ENCODE measurements around the gene ITGA6.

The ITGA6 gene

GRCh38 chr2:172415865-172416183, 11.6 kb upstream of the ITGA6 start:
- H3K27ac ChIP-seq (ENCODE audit: low read depth in 2 of 2, low read length in 2 of 2): no peak overlapping the region
- no peak overlapping the region for H3K9ac ChIP-seq (ENCODE audit: low read depth in 1 of 2, low read length in 2 of 2)
- no peak overlapping the region for H3K4me3 ChIP-seq (ENCODE audit: low read length in 2 of 2)
- peaks cover 0 to 3% of the 10 kb centered on the region in 2 donors for H3K9me3 ChIP-seq (ENCODE audit: control insufficient read depth in 2 of 2, low read length in 2 of 2)
- H3K4me1 ChIP-seq (ENCODE audit: control insufficient read depth in 2 of 2, insufficient read depth in 2 of 2, low read length in 2 of 2): no peaks in the 10 kb centered on the region
- H3K36me3 ChIP-seq (ENCODE audit: control insufficient read depth in 2 of 2, insufficient read depth in 2 of 2, low read length in 2 of 2): no peaks in the 10 kb centered on the region
- H3K27me3 ChIP-seq (ENCODE audit: control insufficient read depth in 2 of 2, insufficient read depth in 2 of 2, low read length in 2 of 2): no peaks in the 10 kb centered on the region

GRCh38 chr2:172416447-172417058, 10.8 kb upstream of the ITGA6 start:
- Histone ChIP-seq H3K36me3 (ENCODE audit: control insufficient read depth in 2 of 2, insufficient read depth in 2 of 2, low read length in 2 of 2) (no peaks in the 10 kb centered on the region), H3K27me3 (ENCODE audit: control insufficient read depth in 2 of 2, insufficient read depth in 2 of 2, low read length in 2 of 2) (no peaks in the 10 kb centered on the region), H3K4me1 (ENCODE audit: control insufficient read depth in 2 of 2, insufficient read depth in 2 of 2, low read length in 2 of 2) (no peaks in the 10 kb centered on the region), H3K4me3 (ENCODE audit: low read length in 2 of 2) (no peak overlapping the region), H3K9me3 (ENCODE audit: control insufficient read depth in 2 of 2, low read length in 2 of 2) (peaks cover 0 to 3% of the 10 kb centered on the region in 2 donors), H3K9ac (ENCODE audit: low read depth in 1 of 2, low read length in 2 of 2) (no peak overlapping the region), H3K27ac (ENCODE audit: low read depth in 2 of 2, low read length in 2 of 2) (no peak overlapping the region)

GRCh38 chr2:172420216-172420615, 7.2 kb upstream of the ITGA6 start:
- no peak overlapping the region for H3K27ac ChIP-seq (ENCODE audit: low read depth in 2 of 2, low read length in 2 of 2)
- H3K4me3 ChIP-seq (ENCODE audit: low read length in 2 of 2): no peak overlapping the region
- no peaks in the 10 kb centered on the region for H3K4me1 ChIP-seq (ENCODE audit: control insufficient read depth in 2 of 2, insufficient read depth in 2 of 2, low read length in 2 of 2)
- no peak overlapping the region for H3K9ac ChIP-seq (ENCODE audit: low read depth in 1 of 2, low read length in 2 of 2)
- no peaks in the 10 kb centered on the region for H3K27me3 ChIP-seq (ENCODE audit: control insufficient read depth in 2 of 2, insufficient read depth in 2 of 2, low read length in 2 of 2)
- H3K36me3 ChIP-seq (ENCODE audit: control insufficient read depth in 2 of 2, insufficient read depth in 2 of 2, low read length in 2 of 2): no peaks in the 10 kb centered on the region
- H3K9me3 ChIP-seq (ENCODE audit: control insufficient read depth in 2 of 2, low read length in 2 of 2): peaks cover 0 to 3% of the 10 kb centered on the region in 2 donors

GRCh38 chr2:172423160-172423559, 4.2 kb upstream of the ITGA6 start:
- H3K4me3 ChIP-seq (ENCODE audit: low read length in 2 of 2): no peak overlapping the region

GRCh38 chr2:172425336-172425735, 2.0 kb upstream of the ITGA6 start:
- Histone ChIP-seq H3K4me3 (ENCODE audit: low read length in 2 of 2) (no peak overlapping the region), H3K27me3 (ENCODE audit: control insufficient read depth in 2 of 2, insufficient read depth in 2 of 2, low read length in 2 of 2) (no peaks in the 10 kb centered on the region), H3K9me3 (ENCODE audit: control insufficient read depth in 2 of 2, low read length in 2 of 2) (no peaks in the 10 kb centered on the region), H3K27ac (ENCODE audit: low read depth in 2 of 2, low read length in 2 of 2) (no peak overlapping the region), H3K36me3 (ENCODE audit: control insufficient read depth in 2 of 2, insufficient read depth in 2 of 2, low read length in 2 of 2) (no peaks in the 10 kb centered on the region), H3K4me1 (ENCODE audit: control insufficient read depth in 2 of 2, insufficient read depth in 2 of 2, low read length in 2 of 2) (peaks cover 14 to 23% of the 10 kb centered on the region in 2 donors), H3K9ac (ENCODE audit: low read depth in 1 of 2, low read length in 2 of 2) (no peak overlapping the region)

More at GRCh38 chr2:172423160-172423559, 4.2 kb upstream of the ITGA6 start:
- Histone ChIP-seq H3K27ac (ENCODE audit: low read depth in 2 of 2, low read length in 2 of 2) (no peak overlapping the region), H3K9ac (ENCODE audit: low read depth in 1 of 2, low read length in 2 of 2) (no peak overlapping the region), H3K36me3 (ENCODE audit: control insufficient read depth in 2 of 2, insufficient read depth in 2 of 2, low read length in 2 of 2) (no peaks in the 10 kb centered on the region), H3K4me1 (ENCODE audit: control insufficient read depth in 2 of 2, insufficient read depth in 2 of 2, low read length in 2 of 2) (peaks cover 10 to 12% of the 10 kb centered on the region in 2 donors), H3K27me3 (ENCODE audit: control insufficient read depth in 2 of 2, insufficient read depth in 2 of 2, low read length in 2 of 2) (no peaks in the 10 kb centered on the region), H3K9me3 (ENCODE audit: control insufficient read depth in 2 of 2, low read length in 2 of 2) (no peaks in the 10 kb centered on the region)

GRCh38 chr2:172426635-172427255, 641 bp upstream of the ITGA6 start:
- peak overlapping the region; percentile 55 to 72 for H3K9ac ChIP-seq (ENCODE audit: low read depth in 1 of 2, low read length in 2 of 2)
- peak overlapping the region; percentile 97 to 99 for H3K27ac ChIP-seq (ENCODE audit: low read depth in 2 of 2, low read length in 2 of 2)
- no peaks in the 10 kb centered on the region for H3K9me3 ChIP-seq (ENCODE audit: control insufficient read depth in 2 of 2, low read length in 2 of 2)
- no peaks in the 10 kb centered on the region for H3K36me3 ChIP-seq (ENCODE audit: control insufficient read depth in 2 of 2, insufficient read depth in 2 of 2, low read length in 2 of 2)
- H3K27me3 ChIP-seq (ENCODE audit: control insufficient read depth in 2 of 2, insufficient read depth in 2 of 2, low read length in 2 of 2): no peaks in the 10 kb centered on the region
- H3K4me3 ChIP-seq (ENCODE audit: low read length in 2 of 2): peak overlapping the region; percentile 79
- peaks cover 24 to 33% of the 10 kb centered on the region in 2 donors for H3K4me1 ChIP-seq (ENCODE audit: control insufficient read depth in 2 of 2, insufficient read depth in 2 of 2, low read length in 2 of 2)

GRCh38 chr2:172427990-172428831, 825 bp downstream of the ITGA6 start:
- Histone ChIP-seq H3K36me3 (ENCODE audit: control insufficient read depth in 2 of 2, insufficient read depth in 2 of 2, low read length in 2 of 2) (no peaks in the 10 kb centered on the region), H3K27me3 (ENCODE audit: control insufficient read depth in 2 of 2, insufficient read depth in 2 of 2, low read length in 2 of 2) (no peaks in the 10 kb centered on the region), H3K4me3 (ENCODE audit: low read length in 2 of 2) (peak overlapping the region; percentile 79), H3K27ac (ENCODE audit: low read depth in 2 of 2, low read length in 2 of 2) (peak overlapping the region; percentile 97 to 99), H3K9ac (ENCODE audit: low read depth in 1 of 2, low read length in 2 of 2) (peak overlapping the region; percentile 93 to 94), H3K9me3 (ENCODE audit: control insufficient read depth in 2 of 2, low read length in 2 of 2) (no peaks in the 10 kb centered on the region), H3K4me1 (ENCODE audit: control insufficient read depth in 2 of 2, insufficient read depth in 2 of 2, low read length in 2 of 2) (peaks cover 36 to 48% of the 10 kb centered on the region in 2 donors)

GRCh38 chr2:172428832-172429210, 1.4 kb downstream of the ITGA6 start:
- H3K9ac ChIP-seq (ENCODE audit: low read depth in 1 of 2, low read length in 2 of 2): peak overlapping the region; percentile 87 to 94
- H3K27me3 ChIP-seq (ENCODE audit: control insufficient read depth in 2 of 2, insufficient read depth in 2 of 2, low read length in 2 of 2): no peaks in the 10 kb centered on the region
- H3K27ac ChIP-seq (ENCODE audit: low read depth in 2 of 2, low read length in 2 of 2): peak overlapping the region; percentile 97 to 99
- peak overlapping the region; percentile 79 for H3K4me3 ChIP-seq (ENCODE audit: low read length in 2 of 2)
- H3K4me1 ChIP-seq (ENCODE audit: control insufficient read depth in 2 of 2, insufficient read depth in 2 of 2, low read length in 2 of 2): peaks cover 40 to 54% of the 10 kb centered on the region in 2 donors
- peaks cover 0 to 2% of the 10 kb centered on the region in 2 donors for H3K36me3 ChIP-seq (ENCODE audit: control insufficient read depth in 2 of 2, insufficient read depth in 2 of 2, low read length in 2 of 2)
- H3K9me3 ChIP-seq (ENCODE audit: control insufficient read depth in 2 of 2, low read length in 2 of 2): no peaks in the 10 kb centered on the region

GRCh38 chr2:172429301-172429968, 2.0 kb downstream of the ITGA6 start:
- Histone ChIP-seq H3K27ac (ENCODE audit: low read depth in 2 of 2, low read length in 2 of 2) (peak overlapping the region; percentile 97 to 99), H3K27me3 (ENCODE audit: control insufficient read depth in 2 of 2, insufficient read depth in 2 of 2, low read length in 2 of 2) (no peaks in the 10 kb centered on the region), H3K4me3 (ENCODE audit: low read length in 2 of 2) (peak overlapping the region; percentile 79), H3K9ac (ENCODE audit: low read depth in 1 of 2, low read length in 2 of 2) (peak overlapping the region; percentile 87 to 94), H3K9me3 (ENCODE audit: control insufficient read depth in 2 of 2, low read length in 2 of 2) (no peaks in the 10 kb centered on the region), H3K4me1 (ENCODE audit: control insufficient read depth in 2 of 2, insufficient read depth in 2 of 2, low read length in 2 of 2) (peaks cover 46 to 58% of the 10 kb centered on the region in 2 donors), H3K36me3 (ENCODE audit: control insufficient read depth in 2 of 2, insufficient read depth in 2 of 2, low read length in 2 of 2) (peaks cover 0 to 2% of the 10 kb centered on the region in 2 donors)
